Panc1 (cell line): Measurements from ENCODE around the gene INPPL1. TPM values are rescaled to one million over a fixed set of nuclear protein-coding genes. Genes with fewer than 3 reads are reported as not detected.
A peak's percentile ranks its signal among the peaks of the same experiment; 100 is the strongest.

Source experiments
- ATAC-seq: fragments of 200-7000 bp; cut with Tn5 transposase; 2 replicates; pipeline ENCODE4 v1.9.1; 2020; ENCODE audit warnings: mild to moderate bottlenecking, moderate library complexity
- BruUV-seq: library from RNA; stranded (reverse); fragments of 400-500 nt; replicated peaks from 2 replicates; lab custom pipeline; 2021; lab: Mats Ljungman, UMichigan
- CTCF ChIA-PET: fragments of 300-600 bp; sonication (Branson Sonifier 250); formaldehyde crosslinking; loops from one replicate; lab custom pipeline; 2022; ENCODE audit warnings: antibody characterized with exemption; lab: Charles Lee
- POLR2A ChIA-PET: fragments of 300-600 bp; sonication (Branson Sonifier 250); formaldehyde crosslinking; loops from one replicate; lab custom pipeline; 2022; ENCODE audit warnings: antibody characterized with exemption; lab: Charles Lee
- DNase-seq: peaks from one replicate; pipeline ENCODE4 v3.0.0-alpha.2; 2010; ENCODE audit warnings: low read depth, low spot score
- H3K27ac ChIP-seq: 2 replicates; pipeline ENCODE4 v1.5.1; 2011; ENCODE audit warnings: mild to moderate bottlenecking, low read length, inconsistent platforms
- H3K27me3 ChIP-seq: fragments of 200-500 bp; sonication (Bioruptor generic); 2 replicates; pipeline ENCODE4 v1.6.0; 2014; ENCODE audit warnings: low read length, inconsistent platforms; ENCODE audit not compliant: control insufficient read depth, insufficient read depth
- H3K36me3 ChIP-seq: fragments of 200-500 bp; sonication (Bioruptor generic); 2 replicates; pipeline ENCODE4 v1.5.1; 2014; ENCODE audit warnings: inconsistent platforms, mild to moderate bottlenecking, low read length, moderate library complexity; ENCODE audit not compliant: control insufficient read depth, insufficient read depth
- H3K4me1 ChIP-seq: 2 replicates; pipeline ENCODE4 v1.5.1; 2011; ENCODE audit warnings: inconsistent platforms, mild to moderate bottlenecking, low read length, moderate library complexity; ENCODE audit not compliant: control insufficient read depth, insufficient read depth
- H3K4me3 ChIP-seq, 2 experiments: 2 replicates each; pipeline ENCODE4 v1.5.1; 2011 to 2012; ENCODE audit warnings: low read depth in 2 of 2, low read length in 2 of 2, mild to moderate bottlenecking in 2 of 2, inconsistent platforms in 1 of 2, moderate library complexity in 1 of 2
- H3K9me3 ChIP-seq: fragments of 200-500 bp; sonication (Bioruptor generic); 2 replicates; pipeline ENCODE4 v1.5.1; 2014; ENCODE audit warnings: low read depth, mild to moderate bottlenecking, inconsistent platforms, low read length, moderate library complexity; ENCODE audit not compliant: control insufficient read depth, insufficient read depth
- CTCF ChIP-seq: fragments of 450-650 bp; IDR thresholded peaks from 2 replicates; pipeline ENCODE4 v1.5.1; 2017; ENCODE audit warnings: mild to moderate bottlenecking
- POLR2AphosphoS5 ChIP-seq: IDR thresholded peaks from 2 replicates; pipeline ENCODE4 v1.6.1; 2012; ENCODE audit warnings: mild to moderate bottlenecking, low read depth, low read length, moderate library complexity
- REST ChIP-seq, 2 experiments: IDR thresholded peaks; 2 replicates each; pipeline ENCODE4 v1.6.1; 2011 to 2012; ENCODE audit warnings: low read depth in 2 of 2, control low read depth in 1 of 2, low read length in 1 of 2, mild to moderate bottlenecking in 1 of 2, moderate library complexity in 1 of 2; ENCODE audit not compliant: insufficient read depth in 1 of 2
- SIN3A ChIP-seq: IDR thresholded peaks from 2 replicates; pipeline ENCODE4 v1.6.1; 2012; ENCODE audit warnings: low read depth, mild to moderate bottlenecking, low read length, moderate library complexity, borderline replicate concordance; ENCODE audit not compliant: insufficient read depth
- TCF7L2 ChIP-seq: IDR thresholded peaks from 2 replicates; pipeline ENCODE4 v1.6.1; 2011; ENCODE audit warnings: mild to moderate bottlenecking, low read depth, low read length, inconsistent platforms
- in situ Hi-C: cut with HindIII; loops from 2 replicates; pipeline ENCODE4 v1.10.0; 2016; ENCODE audit warnings: low sequenced_read_pairs, low pct_unique_long_range_greater_than_20kb
- intact Hi-C: fragments of 100-400 bp; cut with micrococcal nuclease; formaldehyde crosslinking; loops from one replicate; pipeline ENCODE4 v1.10.0; 2022; ENCODE audit not compliant: unreplicated experiment
- total RNA-seq: library from RNA; stranded (reverse); gene quantifications from one replicate; pipeline ENCODE4 v1.2.1, GENCODE V29; 2021; ENCODE audit not compliant: unreplicated experiment

INPPL1 gene
- total RNA-seq, 1 experiment from 2014 or later, result 298 TPM

- no peak for DNase-seq
- no peak for ATAC-seq
- Histone ChIP-seq H3K4me1 (peaks cover 11% of the 10 kb centered on the region), H3K4me3 (no peak overlapping the region), H3K9me3 (no peaks in the 10 kb centered on the region), H3K36me3 (no peaks in the 10 kb centered on the region), H3K27ac (no peak overlapping the region), H3K27me3 (no peaks in the 10 kb centered on the region)
- BruUV-seq, result no TSS peak
- TF ChIP-seq REST (IDR thresholded peaks at IDR 0.05; ENCODE audit: insufficient read depth in 1 of 2, low read depth in 2 of 2, low read length in 1 of 2) (no peak), TCF7L2 (no peak), CTCF (no peak), POLR2AphosphoS5 (no peak), SIN3A (no peak)
- ChIA-PET POLR2A (no interaction called here), CTCF (no interaction called here)
- in situ Hi-C loops (no loop called here), intact Hi-C loops (no loop called here)
Observed at GRCh38 chr11:72221386-72222075, 3.0 kb upstream of the INPPL1 start.

- Histone ChIP-seq H3K9me3 (no peaks in the 10 kb centered on the region), H3K27ac (peak overlapping the region; percentile 89), H3K27me3 (no peaks in the 10 kb centered on the region), H3K4me1 (peaks cover 18% of the 10 kb centered on the region), H3K36me3 (no peaks in the 10 kb centered on the region), H3K4me3 (peak overlapping the region; percentile 95)
- POLR2A ChIA-PET, result no interaction called here
- TF ChIP-seq REST (IDR thresholded peaks at IDR 0.05; ENCODE audit: insufficient read depth in 1 of 2, low read depth in 2 of 2, low read length in 1 of 2) (no peak), CTCF (no peak), POLR2AphosphoS5 (no peak), SIN3A (no peak), TCF7L2 (no peak)
- BruUV-seq, result no TSS peak
- CTCF ChIA-PET, result no interaction called here
- in situ Hi-C loops, result no loop called here
- DNase-seq (no peak), ATAC-seq (no peak)
- intact Hi-C loops, result no loop called here
Observed at GRCh38 chr11:72222106-72222891, 2.3 kb upstream of the INPPL1 start.
